HG02610 (cell line): Measurements from ENCODE around the gene NACC2.

Experiments
- ATAC-seq: cut with Tn5 transposase; IDR thresholded peaks from one replicate; pipeline ENCODE4 v1.9.1; 2021; ENCODE audit warnings: mild to moderate bottlenecking, moderate library complexity; ENCODE audit not compliant: unreplicated experiment

Gene NACC2

DNA sequence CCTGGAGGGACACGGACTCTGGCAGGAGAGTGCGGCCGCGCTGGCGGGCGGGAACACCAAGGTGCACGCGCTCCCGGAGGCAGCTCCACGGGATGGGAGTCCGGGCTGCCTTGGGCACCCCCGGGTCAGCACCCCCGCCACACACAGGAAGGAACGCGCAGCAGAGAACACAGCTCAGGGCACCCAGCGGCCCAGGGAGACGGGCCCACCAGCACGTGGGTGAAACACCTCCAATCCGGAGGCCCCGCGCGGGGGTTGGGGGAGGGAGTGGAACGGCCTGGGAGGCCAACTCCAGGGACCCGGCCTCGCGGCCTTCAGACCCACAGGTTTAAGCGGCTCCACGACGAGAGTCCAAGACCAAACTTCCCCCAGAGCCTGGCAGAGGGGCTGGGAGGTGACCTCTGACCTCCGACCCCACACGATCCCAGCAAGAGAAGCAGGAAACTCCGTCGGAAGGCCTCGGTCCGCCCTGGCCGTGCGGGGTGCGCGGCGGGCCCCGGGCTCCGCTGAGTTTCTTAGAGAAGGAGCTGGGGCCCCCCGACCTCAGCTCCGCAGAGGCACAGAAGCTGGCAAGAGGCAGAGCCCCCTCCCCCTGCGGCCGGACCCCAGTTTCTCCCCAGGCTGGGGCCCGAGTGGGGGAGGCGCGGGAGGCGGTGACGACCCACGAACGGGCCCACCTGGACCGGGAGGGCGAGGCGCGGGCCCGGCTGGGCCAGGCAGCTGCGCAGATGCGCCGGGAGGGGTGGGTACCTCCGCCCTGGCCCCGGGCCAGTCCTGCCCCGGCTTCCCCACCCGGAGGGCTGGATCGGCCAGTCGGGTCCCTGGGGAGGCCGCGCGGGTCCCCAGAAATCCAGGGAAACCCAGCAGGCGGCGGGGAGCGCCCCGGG lies 851 bp downstream of the NACC2 start:
- no peak for ATAC-seq

DNA sequence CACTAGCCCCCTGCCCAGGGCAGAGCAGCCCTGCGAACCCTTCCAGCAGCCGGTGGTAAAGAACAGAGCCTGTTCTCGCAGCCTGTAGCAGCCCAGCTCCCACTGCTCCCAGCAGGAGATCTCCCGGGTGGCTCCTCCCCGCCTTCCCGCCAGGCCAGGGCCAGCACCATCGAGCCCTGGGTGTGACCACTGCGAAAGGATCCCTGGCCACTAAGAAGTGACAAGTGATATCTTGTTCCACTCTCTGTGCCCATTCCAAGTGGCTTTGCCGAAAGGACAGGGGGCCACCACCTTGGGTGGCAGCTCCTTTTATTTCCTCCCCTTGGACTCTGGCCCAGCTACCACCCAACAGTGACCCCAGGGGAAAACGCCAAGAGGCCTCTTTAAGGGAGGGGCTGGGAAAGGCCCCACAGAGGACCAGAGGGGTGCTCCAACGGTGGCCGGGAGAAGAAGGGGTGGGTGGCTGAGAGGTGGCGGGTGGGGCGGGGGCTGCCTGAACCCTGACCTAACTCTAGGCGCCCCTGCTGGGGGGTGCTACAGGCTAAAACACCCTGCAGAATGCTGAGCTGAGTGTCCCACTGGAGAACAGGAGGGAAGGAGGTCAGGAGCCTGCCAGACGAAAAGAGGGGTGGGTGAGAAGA lies 1.6 kb downstream of the NACC2 start:
- no peak for ATAC-seq

DNA sequence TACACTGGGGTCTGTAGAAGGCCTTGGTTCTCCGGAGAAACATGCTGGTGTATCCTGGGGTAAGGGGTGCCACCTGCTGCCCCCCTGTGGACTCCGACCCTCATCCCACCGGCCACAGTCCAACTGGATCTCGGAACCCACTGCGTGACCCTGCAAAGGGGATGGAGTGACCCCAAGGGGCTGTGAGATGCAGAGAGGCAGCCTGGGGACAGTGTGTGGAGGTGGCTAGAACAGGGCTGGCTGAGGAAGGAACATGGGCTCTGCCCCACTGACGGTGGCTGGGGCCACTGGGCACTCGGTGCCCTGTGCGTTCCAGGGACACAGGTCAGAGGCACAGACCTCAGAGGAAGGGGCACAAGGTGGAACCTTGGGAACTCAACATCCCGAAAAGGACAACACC lies 2.3 kb downstream of the NACC2 start:
- no peak for ATAC-seq

DNA sequence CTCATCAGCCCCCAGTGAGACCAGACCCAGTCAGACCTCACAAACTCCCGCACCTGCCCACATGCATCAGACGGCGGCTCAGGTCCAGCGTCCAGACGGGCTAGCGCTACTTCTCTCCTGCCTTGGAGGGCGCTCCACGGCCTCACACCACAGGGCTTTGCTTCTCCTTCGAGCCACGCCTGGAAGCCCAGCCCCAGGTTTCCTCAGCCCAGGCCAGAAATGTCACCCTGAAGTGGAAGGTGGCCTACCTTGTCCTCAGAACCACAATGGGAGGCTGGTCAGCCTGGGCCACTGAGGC lies 2.8 kb downstream of the NACC2 start:
- no peak for ATAC-seq

DNA sequence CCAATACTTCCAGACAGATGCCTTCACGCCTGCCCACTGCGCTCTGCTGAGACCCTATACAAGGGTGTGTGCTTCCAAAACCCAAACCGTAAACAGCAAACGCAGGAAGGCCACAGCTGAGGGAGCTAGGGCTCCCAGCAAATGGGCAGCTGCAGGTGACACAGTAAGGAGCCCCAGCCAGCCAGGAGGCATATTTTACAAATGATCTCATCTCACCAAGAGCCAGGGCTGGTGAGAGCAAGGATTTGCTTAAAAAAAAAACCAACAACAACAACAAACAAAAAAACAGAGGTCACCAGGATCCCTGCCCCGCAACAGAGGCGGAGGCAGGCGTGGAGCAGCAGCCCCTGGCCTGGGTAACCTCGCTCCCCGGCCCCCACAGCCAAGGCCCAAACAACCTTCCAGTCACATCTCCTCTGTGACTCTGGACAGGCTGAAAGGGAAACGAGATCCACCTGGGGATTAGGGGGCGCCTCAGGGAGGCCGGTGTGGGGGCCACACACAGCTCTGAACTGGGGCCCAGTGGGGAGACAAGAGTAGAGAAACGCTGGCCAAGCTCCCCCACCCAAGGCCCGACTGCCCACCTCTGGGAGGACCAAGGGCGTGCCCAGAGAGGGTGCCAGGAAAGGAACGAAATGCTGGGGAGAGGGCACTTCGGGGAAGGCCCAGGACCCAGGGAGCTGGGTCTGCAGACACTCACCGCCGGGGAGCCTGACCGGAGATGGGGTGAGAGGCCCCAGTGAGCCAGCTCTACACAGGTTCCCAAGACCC lies 3.3 kb downstream of the NACC2 start:
- ATAC-seq: no peak

DNA sequence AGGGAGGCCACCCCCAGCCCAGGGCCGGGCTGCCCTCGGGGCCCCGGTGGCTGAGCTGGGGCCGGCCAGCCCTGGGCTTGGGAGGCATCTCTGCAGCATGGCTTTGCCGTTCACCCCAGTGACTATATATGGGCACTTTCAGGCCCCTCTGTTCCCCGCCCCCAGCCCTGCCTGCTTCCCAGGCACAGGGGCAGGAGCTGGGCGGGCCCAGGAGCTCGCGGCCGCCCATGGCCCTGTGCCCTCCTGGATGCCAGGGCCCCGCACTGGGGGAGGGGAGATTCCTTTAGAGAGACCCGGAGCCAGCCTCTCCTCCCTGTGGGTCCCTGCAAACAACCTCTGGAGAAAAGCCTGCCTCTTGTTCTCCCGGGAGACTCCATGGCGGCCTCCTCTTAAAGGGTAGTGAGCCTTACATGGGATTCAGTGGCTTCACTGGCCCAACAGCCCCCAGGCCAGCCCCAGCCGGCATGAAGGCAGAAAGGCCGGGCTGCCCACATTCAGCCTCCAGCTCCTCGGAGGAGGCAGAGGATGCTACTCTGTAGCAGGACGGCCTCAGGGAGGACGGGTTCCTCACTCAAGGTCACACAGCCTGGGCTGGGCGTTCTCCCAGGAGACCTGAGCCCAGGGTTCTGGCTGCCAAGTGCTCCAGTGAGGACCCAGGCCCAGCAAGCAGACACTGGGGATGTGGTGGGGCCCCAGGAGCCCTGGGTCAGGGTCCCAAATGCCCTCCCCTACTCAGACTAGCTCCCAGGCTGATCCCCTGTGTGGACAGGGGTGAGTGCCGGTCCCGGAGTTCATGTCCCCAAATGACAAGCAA lies 4.1 kb downstream of the NACC2 start:
- ATAC-seq: no peak

DNA sequence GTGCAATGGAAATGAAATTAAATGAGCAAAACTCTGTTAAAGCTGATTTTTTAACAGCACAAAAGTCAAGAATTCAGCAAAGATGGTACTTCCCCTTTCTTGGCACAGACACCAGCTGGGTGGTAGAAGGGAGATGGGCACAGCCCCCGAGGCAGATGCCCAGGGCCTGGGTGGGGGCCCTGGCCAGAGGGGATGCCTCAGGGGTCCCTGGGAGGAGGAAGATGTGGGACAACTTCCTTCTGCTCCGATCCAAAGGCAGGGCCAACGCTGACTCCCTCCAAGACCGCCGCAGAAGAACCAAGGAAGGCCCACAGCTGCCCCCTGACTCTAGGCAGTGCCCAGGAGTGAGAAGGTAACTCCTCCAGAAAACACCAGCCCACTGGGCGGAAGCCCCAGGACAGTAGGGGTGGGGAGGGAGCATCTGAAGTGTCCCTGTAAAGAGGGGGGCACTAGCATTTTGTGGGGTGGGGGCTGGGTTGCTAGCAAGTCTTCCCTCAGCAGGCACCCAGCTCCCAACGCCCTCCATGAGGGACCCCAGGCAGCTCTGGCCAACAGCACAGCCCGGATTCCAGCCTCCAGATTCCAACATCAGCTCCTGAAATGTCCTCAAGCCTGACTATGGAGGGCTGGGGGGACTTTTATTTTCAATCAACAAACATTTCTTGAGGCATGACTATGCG lies 4.9 kb downstream of the NACC2 start:
- ATAC-seq: no peak

DNA sequence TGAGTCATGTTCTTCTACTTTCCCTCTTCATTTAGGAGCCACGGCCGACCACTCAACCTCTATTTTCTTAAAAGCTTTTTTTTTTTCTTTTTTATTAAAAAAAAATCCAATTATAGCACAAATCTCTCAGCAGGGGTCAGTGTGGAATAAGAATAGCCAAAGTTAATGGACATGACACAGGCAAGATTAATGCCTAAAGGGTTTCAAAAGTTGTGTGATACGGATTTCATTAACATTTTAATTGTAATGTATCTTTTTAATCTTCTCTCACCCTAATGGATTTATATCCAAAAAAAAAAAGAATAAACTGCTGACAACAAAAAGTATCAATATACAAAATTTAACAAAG lies 5.4 kb downstream of the NACC2 start:
- ATAC-seq: no peak

DNA sequence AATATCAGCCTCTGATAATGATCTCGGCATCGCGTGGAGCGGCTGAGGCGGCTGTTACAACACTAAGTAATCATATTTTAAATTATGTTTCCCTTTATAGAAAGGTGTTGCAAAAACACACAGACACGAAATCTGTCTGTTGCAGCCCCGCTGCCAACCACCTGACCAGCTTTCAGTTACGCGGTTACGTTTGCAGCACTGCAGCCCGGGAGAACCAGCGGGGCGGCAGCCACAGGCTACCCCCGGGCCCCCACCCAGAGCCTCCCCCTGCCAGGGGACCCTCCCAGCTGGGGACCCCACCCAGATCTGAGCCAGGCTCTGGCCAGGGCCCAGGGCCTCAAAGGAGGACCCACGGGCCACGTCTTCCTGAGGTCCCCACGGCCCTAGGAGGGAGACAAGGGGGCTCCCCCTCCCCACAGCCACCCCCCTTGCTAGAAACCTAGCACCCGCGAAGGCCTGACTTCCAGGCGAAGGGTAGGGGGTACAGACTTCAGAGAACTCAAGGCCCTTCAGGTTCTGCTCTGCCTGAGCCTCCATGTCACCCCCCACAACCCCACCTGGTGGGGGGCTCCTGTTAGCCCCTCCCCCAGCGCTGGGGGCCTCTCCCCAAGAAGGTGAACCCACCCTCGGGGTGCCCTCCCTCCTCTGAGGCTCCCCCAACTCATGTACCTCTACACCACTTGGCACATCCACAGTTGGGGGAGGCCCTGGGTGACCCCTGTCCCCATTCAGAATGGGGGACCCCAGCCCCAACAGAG lies 6.0 kb downstream of the NACC2 start:
- ATAC-seq: no peak

DNA sequence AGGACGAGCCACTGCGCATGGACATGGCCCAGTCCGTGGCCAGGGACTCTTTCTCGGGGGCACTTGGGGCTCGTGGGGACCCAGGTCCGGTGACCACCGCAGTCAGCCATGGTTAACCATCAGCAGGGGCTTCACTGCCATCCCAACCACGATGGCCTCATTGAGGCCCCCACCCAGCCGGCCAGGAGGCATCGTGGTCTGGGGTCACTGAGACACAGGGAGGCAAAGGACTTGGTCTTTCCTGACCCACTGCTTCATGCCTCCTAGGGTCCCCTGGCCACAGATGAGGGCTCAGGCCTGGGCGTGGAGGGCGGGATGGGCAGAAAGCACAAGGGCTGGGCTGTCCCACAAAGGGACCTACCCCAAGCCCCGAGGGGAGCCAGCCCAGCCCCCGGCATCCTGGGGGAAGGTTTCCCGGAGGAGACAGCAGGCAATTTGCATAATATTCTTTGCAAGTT lies 6.6 kb downstream of the NACC2 start:
- ATAC-seq: no peak

DNA sequence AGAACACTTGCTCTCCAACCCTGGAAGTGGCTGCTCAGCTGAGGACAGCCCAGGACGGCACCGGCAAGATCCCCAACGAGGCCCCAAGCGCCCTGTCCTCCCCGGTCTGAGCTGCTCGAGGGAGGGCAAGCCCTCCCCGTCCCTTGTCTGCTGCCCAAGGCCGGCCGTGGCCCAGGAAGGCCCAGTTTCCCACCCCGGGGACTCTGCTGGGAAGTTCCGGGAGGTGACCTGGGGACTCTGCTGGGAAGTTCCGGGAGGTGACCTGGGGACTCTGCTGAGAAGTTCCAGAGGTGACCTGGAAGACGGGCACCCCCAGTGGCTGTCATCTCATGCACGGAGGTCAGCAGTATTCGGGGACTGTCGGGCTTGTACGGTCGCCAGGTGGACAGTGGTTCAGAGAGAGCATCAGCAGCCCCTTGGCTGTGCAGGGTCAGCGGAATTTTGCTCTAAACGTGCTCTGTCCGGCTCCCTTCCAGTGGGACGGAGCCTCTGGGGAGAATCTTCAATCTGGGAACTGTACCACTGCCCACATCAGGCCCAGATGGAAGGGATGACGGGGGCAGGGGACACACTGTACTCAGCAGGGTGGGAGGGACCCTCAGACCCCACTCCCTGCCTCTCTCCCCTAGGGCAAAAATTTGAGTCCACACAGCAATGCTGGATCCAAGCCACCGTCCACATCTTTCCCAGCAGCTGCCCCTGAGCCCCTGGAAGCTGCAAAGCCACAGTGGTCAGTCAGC lies 7.2 kb downstream of the NACC2 start:
- ATAC-seq: no peak

DNA sequence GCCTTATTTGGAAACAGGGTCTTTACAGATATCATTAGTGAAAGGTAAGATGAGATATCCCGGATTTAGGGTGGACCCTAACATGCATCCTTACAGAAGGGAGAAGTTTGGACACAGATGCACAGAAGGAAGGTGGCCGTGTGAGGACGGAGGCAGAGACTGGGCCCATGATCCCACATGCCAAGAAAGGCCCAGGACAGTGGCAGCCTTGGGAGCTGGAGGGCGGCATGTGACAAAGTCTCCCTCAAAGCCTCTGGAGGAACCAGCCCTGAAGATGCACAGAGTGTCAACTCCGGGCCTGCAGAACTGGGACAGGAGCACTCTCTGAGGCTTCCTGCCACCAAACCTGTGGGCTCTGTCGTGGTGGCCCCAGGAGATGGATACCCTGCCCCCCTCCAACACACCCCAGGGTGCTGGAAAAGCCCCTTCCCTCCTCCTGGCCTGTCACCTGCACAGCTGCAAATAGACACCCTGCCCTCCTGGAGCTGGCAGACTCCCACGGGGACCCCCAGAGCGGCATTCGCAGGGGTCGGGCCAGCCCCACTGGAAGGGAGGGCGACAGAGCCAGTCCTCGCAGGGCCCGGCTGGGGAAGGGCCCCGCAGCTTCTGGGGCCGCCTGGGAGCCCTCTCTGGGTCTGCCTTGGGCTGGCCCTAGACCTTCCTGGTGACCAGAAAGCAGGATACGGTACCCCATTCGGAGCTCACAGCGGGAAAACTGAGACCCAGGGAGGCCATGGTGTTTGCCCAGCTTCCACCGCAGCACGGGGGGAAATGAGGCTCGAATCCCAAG lies 7.9 kb downstream of the NACC2 start:
- no peak for ATAC-seq

DNA sequence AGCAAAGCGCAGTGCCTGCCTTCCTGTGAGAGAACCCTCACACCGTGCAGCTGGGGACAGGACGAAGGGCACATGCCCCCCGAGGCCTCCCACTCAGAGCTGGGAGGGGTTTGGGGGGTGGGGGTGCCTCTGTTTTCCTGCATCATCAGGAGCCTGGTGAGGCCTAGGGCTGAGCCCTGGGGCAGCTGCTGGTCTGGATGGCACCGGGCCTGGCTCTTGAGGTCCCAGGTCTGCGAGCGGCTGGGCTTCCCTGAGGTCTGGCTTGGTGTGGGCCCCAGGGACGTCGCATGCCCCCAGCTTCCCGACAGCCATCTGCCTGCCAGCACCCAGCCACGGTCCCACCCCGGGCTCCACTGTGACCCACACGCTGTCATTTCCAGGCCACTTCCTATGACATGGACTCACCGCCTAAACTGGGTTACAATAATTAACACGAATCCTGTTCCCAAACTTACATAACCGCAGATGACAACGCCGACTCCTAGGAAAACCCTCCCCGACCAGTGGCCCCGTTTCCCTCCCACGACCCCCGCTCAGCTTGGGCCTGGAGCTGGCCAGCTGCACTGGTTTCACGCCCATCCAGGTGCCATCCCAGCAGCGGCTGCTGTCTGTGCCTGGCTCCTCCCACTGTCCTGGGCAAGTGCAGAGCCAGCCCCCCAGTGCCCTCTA lies 8.7 kb downstream of the NACC2 start:
- no peak for ATAC-seq

DNA sequence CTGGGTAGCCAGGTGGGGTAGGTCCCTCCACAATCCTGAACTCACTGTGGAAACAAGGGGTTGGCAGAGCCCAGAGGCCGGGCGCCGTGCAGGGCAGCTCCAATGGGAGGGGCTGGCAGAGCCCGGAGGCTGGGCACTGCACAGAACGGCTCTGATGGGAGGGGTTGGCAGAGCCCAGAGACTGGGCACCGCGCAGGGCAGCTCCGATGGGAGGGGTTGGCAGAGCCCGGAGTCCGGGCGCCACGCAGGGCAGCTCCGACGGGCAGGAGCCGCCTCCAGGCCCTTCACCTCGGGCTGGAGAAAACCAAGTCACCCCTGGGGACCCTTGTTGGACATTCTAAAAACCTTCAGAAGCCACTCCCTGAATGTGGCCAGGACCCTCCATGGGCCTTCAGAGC lies 9.3 kb downstream of the NACC2 start:
- ATAC-seq: no peak

DNA sequence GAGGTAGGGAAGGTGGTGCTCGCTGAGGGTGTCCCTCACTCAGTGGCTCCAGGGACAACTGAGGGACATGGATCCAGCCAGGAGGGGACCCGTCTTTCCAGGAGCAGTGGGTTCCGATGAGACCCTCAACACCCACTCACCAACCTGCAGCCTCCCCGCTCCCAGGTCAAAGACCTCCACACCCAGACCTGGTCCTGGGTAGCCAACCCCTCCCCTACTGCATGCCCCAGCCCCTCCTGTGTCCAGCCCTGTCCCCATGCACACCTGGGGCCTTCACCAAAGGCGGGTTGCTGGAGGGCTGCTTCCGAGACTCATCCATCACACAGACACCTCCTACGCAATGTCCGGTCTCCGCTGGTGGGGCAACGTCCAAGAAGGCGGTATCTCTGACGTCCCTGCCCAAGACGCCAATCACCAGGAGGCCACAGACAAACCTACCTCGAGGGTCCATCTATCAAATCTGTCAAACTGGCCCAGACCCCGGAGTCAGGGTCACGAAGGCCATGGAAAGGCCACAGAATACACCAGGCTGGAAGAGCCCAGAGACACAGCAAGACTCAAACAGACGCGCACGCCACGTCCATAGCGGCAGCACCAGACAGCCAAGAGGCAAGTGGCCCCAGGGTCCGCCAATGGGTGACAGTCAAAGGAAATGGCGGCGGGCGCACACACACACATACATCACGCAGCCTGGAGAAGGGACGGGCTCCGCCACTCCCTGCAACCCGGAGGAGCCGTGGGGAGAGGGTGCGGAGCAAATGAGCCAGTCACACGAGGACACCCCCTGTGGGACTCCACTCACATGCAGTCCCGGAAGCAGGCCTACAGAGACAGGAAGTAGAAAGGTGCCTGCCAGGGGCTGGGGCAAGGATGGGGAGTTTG lies 10.8 kb downstream of the NACC2 start:
- ATAC-seq: no peak

DNA sequence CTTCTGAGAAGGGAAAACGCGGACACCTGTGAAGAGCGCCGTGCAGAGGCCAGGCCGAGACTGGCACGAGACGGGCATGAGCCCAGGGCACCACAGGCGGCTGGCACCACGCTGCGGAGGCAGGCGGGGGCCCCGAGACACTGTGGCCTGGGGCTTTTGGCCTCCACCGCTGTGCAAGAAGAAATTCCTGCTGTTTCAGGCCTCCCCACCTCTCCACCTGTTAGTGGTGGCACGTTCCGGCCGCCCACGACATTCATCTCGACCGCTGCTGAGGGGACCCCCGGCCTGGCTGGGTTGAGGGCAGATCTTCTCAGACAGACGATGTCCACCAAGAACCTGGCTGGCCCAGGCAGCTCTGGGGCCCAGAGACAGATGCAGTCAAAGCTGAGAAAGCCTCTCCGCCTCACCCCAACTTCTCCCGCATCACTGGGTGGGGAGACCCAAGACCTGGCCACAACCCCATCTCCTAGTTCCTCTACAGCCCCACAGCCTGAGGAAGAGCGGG lies 11.5 kb downstream of the NACC2 start:
- ATAC-seq: no peak
